ENCODE measurements around the gene SLC30A1.
"Not testable (repeated sequence)": the region's sequence is repeated elsewhere in the genome, so short reads cannot be mapped to it uniquely, and the experiment has no call there.

SLC30A1 gene

GRCh38 chr1:211580303-211580687, 1.3 kb upstream of the SLC30A1 start:
- DNase-seq = no peak

DNA sequence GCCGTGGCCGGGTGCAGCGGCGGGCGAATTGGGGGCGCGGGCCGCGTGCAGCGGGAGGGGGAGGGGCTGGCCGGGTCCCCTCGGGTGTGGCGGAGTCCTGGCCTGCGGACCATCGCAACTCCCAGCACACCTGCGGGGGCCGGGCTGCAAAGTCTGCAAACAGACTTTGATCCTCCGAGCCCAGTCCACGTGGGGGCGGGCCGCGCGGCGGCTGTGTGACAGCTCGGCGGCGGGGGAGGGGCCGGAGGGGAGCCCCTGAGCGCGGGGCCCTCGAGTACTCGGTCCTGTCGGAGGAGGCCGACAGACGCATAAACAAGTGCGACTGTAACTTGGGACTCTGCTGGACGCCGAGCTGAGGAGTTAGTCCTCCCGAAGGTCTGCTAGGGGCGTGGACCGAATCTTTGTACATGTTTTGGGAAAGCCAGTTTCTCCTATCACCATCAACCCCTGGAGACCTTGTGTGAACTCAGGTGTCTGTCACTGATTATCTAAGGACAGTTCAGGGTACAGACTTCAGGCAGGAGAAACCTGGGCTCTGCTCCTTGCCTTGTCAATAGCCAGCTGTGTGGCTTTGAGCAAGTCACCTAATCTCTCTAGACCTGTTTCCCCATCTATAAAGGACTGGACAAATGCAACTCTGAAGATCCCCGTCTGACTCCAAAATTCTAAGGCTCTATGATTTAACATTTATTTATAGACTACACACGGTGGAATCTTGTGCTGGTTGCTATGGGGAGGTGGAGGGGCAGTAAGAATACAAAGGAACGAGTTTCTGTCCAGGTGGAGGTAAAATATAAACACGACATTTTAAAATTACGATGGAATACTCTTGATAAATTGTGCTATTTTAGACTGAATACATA, 710 bp upstream of the SLC30A1 start:
- no peak for DNase-seq

DNA sequence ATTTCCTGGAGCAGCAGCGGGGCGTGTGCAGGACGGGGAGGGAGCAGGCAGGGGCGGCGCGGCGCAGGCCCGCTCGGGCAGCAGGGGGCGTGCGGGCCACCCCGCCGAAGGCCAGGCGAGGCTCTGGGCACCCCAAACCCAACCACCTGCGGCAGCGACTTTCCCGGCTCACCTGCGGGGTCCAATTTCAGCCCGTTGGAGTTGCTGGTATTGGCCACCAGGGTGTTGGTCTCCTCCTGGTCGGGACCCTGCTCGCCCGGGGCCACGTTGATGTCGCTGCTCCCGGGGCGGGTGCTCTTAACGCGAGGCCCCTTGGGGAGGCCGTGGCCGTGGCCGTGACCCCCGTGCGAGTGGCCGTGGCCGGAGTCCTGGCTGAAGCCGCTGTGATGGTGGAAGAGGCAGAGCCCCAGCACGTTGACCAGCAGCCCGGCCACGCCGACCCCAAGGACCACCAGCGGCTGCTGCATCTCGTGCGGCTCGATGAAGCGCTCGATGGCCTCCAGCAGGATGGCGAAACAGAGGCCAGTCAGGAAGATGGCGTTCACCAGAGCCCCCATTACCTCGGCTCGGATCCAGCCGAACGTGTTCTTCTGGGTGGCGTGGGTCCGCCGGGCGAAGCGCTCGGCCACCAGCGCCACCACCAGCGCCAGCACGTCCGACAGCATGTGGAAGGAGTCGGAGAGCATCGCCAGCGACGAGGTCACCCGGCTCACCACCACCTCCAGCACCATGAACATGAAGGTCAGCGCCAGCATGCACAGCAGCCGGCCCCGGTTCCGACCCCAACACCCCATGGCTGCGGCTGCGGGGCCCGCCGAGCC, 932 bp downstream of the SLC30A1 start:
- DNase-seq = peak; percentile 54 to 65

GRCh38 chr1:211577277-211577818, 1.6 kb downstream of the SLC30A1 start:
- no peak for DNase-seq

- DNase-seq = no peak
Observed at GRCh38 chr1:211576717-211577116, 2.2 kb downstream of the SLC30A1 start.

- no peak for DNase-seq
Observed at GRCh38 chr1:211574705-211575104, 4.3 kb downstream of the SLC30A1 start.

- DNase-seq = no peak
Observed at GRCh38 chr1:211571998-211572397, 7.0 kb downstream of the SLC30A1 start.

- not testable (repeated sequence) for DNase-seq
Observed at GRCh38 chr1:211570378-211570777, 8.6 kb downstream of the SLC30A1 start.

DNA sequence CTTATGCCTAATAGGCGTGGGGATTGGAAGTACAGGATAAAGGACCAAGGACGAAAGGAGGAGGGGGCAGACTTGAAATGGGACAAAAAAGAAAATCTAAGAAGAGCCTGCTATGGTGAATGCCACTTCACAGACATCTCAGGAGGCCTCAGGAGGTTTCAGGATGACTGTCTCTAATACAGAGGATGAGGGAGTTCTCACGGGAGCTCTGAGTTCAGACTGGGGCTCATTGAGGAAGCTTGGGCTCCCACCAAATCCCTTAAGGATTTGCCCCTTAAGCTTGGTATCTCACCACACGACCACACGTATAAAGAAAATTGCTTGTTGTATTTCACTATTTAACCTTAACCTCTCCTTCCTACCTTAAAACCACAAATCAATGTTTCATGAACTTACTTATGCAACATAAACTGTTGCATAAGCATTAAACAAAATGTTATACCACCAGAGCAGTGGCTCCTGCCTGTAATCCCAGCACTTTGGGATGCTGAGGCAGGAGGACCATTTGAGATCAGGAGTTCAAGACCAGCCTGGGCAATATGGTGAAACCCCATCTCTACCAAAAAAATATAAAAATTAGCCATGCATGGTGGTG, 12.4 kb downstream of the SLC30A1 start:
- no peak for DNase-seq

DNA sequence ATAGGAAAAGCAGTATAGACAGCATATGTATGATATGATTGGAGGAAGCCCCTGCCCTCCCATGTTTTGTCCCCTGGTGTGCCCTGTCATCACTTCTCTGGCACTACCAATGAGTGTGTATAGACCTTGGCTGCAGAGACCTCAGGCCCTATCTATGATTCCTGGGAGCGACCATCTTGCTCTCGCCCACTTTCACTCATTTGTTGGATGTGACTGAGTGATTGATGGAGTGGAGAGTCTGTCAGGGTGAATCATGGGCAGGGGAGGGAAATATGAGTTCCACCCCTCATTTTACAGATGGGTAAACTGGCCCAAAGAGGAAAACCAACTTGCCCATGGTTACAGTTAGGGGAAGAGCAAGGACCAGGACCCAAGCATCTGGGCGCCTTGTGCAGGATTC, 14.9 kb downstream of the SLC30A1 start:
- no peak for DNase-seq

DNA sequence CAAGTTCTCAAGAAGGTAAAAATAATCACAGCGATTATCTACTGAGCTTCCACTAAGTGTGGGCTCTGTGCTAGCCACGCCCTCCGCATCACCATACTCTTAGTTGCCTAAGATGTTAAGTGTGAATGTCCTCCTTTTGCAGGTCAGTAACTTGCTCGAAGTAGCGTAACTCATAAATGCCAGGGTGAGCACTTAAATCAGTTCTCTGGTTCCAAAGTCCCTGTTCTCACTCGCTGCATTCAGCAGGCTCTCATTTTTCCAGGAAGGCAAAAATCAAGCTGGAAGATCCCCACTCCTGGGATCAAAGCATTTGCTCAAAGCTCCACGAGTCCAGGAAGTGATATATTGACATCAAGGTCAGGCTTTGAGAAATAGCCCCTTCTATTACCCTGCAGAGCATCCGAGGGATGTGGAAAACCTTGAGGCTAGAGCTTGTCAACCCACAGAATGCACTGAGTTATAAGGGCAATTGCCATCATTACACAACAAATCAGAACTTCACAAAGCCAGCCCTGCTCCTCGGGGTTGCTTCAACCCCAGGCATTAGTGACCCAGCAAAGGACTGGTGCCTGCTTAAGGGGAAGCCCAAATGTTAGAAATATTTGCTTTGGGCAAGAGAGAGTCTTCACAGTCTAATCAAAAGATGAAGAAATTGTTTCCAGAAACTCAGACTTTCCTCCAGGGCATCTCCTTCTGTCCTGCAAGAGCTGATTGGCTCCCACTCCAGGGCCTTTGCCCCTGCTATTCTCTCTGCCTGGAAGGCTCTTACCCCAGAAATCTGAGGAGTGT, 19.5 kb downstream of the SLC30A1 start:
- DNase-seq = no peak

- no peak for DNase-seq
Observed at GRCh38 chr1:211557894-211558625, 20.9 kb downstream of the SLC30A1 start.

- no peak for DNase-seq
Observed at GRCh38 chr1:211553549-211553948, 25.4 kb downstream of the SLC30A1 start.

DNA sequence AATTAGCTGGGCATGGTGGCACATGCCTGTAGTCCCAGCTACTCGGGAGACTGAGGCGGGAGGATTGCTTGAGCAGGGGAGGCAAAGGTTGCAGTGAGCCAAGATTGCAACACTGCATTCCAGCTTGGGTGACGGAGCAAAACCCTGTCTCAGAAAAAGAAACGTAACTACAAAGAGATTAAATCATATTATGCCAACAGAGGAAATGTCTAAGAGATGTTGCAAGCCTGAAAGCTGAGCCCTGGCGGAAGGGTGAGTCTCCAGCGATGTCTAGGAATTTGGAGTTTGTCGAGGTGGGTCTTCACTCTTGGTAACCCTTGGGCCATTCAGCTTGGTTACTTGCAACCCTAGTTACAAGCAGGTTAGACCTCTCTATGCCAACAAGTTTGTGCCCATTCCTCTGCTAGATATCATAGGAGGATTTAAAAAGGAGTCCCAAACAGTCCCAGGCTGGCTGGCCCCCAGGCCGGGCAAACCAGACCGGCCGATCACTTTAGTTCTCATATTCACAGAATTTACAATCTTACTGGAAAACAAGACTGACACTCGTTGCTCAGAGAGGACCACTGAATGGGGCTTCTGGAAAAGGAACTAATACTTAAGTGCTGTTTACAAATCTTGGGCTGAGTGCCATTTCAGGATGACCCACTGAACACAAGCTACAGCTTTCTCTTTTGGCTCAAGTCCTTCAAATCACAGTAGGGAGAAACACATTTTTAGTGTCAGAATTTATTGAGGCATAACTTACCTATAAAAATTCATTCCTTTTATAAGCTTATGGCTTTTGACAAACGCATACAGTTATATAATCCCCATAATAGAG, 27.1 kb downstream of the SLC30A1 start:
- no peak for DNase-seq

DNA sequence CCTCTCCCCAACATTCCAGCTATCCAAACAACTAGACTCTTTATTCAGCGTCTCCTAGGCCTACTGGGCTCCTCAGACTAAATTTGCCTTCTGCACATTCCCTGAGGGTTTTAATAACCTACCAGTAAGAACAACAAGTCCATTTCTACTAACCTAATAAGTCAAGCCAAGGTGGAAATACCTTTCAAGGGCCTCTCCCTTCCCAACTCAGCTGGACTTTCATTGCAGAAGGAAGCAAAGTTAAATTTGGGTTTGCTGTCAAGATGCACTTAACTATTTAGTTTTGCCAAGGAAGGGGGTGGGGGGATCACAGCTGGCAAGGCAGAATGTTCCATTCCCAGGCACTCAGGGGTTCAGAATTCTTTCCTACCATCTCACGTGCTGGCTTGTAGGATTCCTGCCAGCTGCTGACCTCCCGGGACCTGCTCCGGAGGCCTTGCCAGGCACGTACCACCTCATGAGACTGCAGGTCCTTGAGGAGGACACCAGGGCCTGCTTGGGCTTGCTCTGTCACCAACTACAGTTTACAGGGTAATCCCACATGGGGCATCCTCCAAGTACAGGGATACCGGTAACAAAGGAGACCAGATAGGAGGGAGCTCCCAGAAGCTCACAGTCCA, 29.8 kb downstream of the SLC30A1 start:
- no peak for DNase-seq

DNA sequence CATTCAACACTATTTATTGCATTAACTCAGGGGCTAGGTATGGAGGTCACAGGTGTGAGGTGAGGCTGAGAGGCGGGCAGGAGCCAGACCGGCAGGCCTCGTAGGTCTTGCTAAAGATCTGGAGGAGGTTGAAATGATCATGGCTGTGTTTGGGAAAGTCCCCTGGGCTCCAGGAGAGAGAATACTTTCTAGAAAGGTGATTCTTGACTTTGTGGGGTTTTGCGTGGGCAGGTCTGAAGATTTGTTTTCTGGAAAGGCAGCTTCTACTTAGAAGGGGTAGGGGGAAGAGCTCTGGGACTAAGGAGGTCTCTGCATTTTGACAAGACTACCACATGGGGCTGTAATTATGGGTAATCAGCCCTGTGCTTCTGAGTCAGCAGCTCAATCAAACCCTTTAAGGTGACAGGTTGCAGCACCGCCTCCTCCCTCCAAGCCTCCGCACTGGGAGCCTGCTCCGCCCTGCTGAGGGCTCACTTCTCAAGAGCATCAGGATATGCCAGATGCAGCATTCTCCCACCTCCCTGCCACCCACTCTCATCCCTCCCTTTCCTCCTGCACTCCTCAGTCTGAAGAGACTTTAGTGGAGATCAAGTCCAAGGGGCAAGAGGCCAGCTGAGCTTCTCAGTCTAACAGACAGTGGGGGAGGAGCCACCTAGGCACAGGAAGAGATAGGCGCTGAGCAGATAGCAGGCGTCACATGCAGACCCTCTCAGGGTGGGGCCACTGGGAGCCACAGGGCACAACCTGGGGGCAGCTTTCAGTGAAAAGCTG, 30.5 kb downstream of the SLC30A1 start:
- peak; percentile 11 to 17 for DNase-seq

- no peak for DNase-seq
Observed at GRCh38 chr1:211547710-211548109, 31.3 kb downstream of the SLC30A1 start.

GRCh38 chr1:211546543-211546942, 32.4 kb downstream of the SLC30A1 start:
- DNase-seq = no peak

GRCh38 chr1:211543025-211543424, 35.9 kb downstream of the SLC30A1 start:
- no peak for DNase-seq
